COR-L47 (cell line): ENCODE data around the gene TAS2R20.

Experiments
- DNase-seq: peaks from one replicate; lab custom pipeline; 2025; lab: John Stamatoyannopoulos, UW

TAS2R20 gene

DNA sequence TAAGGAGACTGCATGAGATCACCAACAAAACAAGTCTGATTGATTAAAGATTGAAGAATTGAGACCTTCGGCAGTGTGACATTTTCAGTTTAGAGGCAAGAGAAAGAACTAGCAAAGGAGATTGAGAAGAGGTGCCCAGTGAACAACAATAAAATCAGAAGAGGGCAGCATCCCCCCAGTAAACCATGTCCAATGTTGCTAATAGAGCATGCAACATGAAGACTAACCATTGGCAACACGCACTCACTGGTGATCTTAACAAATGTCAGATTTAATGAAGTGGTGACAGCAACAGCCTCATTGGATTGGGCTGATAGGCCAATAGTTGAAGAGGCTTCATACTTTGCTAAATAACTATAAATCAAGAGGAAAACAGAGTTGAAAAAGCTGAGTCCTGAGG, 38.3 kb downstream of the TAS2R20 start:
- no peak for DNase-seq

DNA sequence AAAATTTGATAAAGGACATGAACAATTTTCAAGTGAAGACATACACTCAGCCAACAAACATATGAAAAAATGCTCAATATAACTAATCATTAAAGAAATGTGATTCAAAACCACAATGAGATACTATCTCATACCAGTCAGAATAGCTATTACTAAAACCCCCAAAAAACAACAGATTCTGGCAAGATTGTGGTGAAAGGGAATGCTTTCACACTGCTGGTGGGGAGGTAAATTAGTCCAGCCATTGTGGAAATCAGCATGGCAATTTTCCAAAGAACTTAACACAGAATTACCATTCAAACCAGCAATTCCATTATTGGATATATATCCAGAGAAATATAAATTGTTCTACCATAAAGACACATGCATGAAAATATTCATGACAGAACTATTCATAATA, 40.4 kb downstream of the TAS2R20 start:
- DNase-seq: no peak

DNA sequence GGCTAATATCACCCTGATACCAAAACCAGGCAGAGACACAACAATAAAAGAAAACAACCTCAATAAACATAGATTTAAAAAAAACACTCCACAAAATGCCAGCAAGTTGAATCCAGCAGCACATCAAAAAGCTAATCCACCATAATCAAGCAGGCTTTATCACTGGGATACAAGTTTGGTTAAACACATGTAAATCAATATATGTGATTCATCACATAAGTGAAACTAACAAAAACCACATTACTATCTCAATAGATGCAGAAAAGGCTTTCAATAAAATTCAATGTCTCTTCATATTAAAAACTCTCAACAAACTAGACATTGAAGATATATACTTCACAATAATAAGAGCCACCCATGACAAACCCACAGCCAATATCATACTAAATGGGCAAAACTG, 42.0 kb downstream of the TAS2R20 start:
- DNase-seq: no peak

DNA sequence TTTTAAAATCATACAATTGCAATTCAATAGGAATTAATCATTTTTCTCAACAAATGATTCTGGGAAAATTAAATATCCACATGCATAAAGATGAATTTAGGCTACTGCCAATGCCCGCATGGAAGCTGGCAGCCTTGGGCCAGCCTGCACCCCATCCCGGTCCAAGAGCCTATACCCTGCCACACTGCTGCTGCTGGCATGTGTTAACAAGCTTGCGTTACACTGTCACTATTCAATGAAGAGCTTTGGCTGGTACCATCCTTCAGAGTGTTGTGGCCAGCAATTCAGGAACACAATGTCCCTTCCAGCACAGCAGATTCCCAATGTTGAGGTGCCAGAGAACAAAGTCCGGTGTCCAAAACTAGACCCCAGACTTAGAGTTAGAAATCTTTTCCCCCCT, 45.5 kb downstream of the TAS2R20 start:
- no peak for DNase-seq
